Upper lobe of right lung (tissue), 1 donor: ENCODE results near the gene SLC7A6. TPM values are rescaled to one million over a fixed set of nuclear protein-coding genes. Genes with fewer than 3 reads are reported as not detected.

Experiments
- ATAC-seq: fragments of 200-7000 bp; cut with Tn5 transposase; one replicate; pipeline ENCODE4 v1.9.1; 2020; ENCODE audit warnings: mild to moderate bottlenecking, moderate library complexity
- DNase-seq: peaks from one replicate; pipeline ENCODE4 v3.0.0-alpha.2; 2020
- H3K27ac ChIP-seq: fragments of 200-600 bp; one replicate; pipeline ENCODE4 v1.8.0; 2022
- H3K27me3 ChIP-seq: fragments of 200-600 bp; one replicate; pipeline ENCODE4 v1.8.0; 2022; ENCODE audit warnings: mild to moderate bottlenecking
- H3K36me3 ChIP-seq: fragments of 200-600 bp; one replicate; pipeline ENCODE4 v1.8.0; 2022
- H3K4me1 ChIP-seq: fragments of 200-600 bp; one replicate; pipeline ENCODE4 v1.8.0; 2022
- H3K4me3 ChIP-seq: fragments of 200-600 bp; one replicate; pipeline ENCODE4 v1.8.0; 2022; ENCODE audit warnings: mild to moderate bottlenecking
- H3K9me3 ChIP-seq: fragments of 200-600 bp; one replicate; pipeline ENCODE4 v1.8.0; 2022
- CTCF ChIP-seq: fragments of 200-600 bp; IDR thresholded peaks from one replicate; pipeline ENCODE4 v1.8.0; 2022; ENCODE audit warnings: antibody characterized with exemption
- intact Hi-C: fragments of 100-400 bp; cut with DNase I; formaldehyde crosslinking; loops from one replicate; pipeline ENCODE4 v1.11.0; 2022
- total RNA-seq: library from RNA; stranded (reverse); fragmentation: NEBNext Ultra II Directional; extraction: Animal tissue kit (Norgen Biotek cat#: 25700); gene quantifications from one replicate; pipeline ENCODE4 v1.2.1, GENCODE V29; 2021
- donor health status: DM: no; HTN: yes; CAD: no; lungs with severe emphysema.

SLC7A6 gene
- total RNA-seq, 1 donor from 2014 or later, result 61.9 TPM

- Histone ChIP-seq H3K36me3 (peaks cover 22% of the 10 kb centered on the region), H3K4me3 (no peak overlapping the region), H3K4me1 (peaks cover 56% of the 10 kb centered on the region), H3K9me3 (no peaks in the 10 kb centered on the region), H3K27me3 (no peaks in the 10 kb centered on the region), H3K27ac (peak overlapping the region; percentile 51)
- intact Hi-C loops, result no loop called here
- ATAC-seq (no peak), DNase-seq (no peak)
- no peak for TF ChIP-seq CTCF
Measured at GRCh38 chr16:68283346-68283745, 19.0 kb downstream of the SLC7A6 start.

- ATAC-seq (peak; percentile 67), DNase-seq (no peak)
- Histone ChIP-seq H3K4me1 (peaks cover 62% of the 10 kb centered on the region), H3K36me3 (peaks cover 22% of the 10 kb centered on the region), H3K27ac (peak overlapping the region; percentile 51), H3K4me3 (no peak overlapping the region), H3K27me3 (no peaks in the 10 kb centered on the region), H3K9me3 (no peaks in the 10 kb centered on the region)
- intact Hi-C loops, result no loop called here
- no peak for TF ChIP-seq CTCF
Measured at GRCh38 chr16:68283801-68284598, 19.7 kb downstream of the SLC7A6 start.

GRCh38 chr16:68284847-68285246 lies 20.5 kb downstream of the SLC7A6 start:
- peak overlapping the region; percentile 51 for H3K27ac ChIP-seq
- TF ChIP-seq CTCF, result no peak
- intact Hi-C loops, result no loop called here
- ATAC-seq (peak; percentile 48), DNase-seq (no peak)
- peaks cover 22% of the 10 kb centered on the region for H3K36me3 ChIP-seq
- H3K27me3 ChIP-seq, result no peaks in the 10 kb centered on the region
- peaks cover 70% of the 10 kb centered on the region for H3K4me1 ChIP-seq
- no peak overlapping the region for H3K4me3 ChIP-seq
- no peaks in the 10 kb centered on the region for H3K9me3 ChIP-seq

DNA sequence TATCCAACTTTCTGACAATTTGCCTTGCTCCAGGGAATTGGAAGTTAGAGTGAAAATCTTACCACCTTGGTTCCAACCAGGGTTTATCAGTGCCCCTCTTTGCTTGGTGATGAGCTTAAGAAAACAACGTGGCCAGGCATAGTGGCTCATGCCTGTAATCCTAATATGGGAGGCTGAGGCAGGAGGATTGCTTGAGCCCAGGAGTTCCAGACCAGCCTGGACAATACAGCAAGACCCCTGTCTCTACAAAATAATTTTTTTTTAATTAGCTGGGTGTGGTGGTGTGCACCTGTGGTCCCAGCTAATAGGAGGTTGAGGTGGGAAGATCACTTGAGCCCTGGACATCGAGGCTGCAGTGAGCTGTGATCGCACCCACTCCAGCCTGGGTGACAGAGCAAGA lies 21.4 kb downstream of the SLC7A6 start:
- intact Hi-C loops, result no loop called here
- ATAC-seq (no peak), DNase-seq (no peak)
- TF ChIP-seq CTCF, result no peak
- Histone ChIP-seq H3K4me1 (peaks cover 70% of the 10 kb centered on the region), H3K9me3 (no peaks in the 10 kb centered on the region), H3K36me3 (peaks cover 24% of the 10 kb centered on the region), H3K27me3 (no peaks in the 10 kb centered on the region), H3K4me3 (no peak overlapping the region), H3K27ac (peak overlapping the region; percentile 51)

DNA sequence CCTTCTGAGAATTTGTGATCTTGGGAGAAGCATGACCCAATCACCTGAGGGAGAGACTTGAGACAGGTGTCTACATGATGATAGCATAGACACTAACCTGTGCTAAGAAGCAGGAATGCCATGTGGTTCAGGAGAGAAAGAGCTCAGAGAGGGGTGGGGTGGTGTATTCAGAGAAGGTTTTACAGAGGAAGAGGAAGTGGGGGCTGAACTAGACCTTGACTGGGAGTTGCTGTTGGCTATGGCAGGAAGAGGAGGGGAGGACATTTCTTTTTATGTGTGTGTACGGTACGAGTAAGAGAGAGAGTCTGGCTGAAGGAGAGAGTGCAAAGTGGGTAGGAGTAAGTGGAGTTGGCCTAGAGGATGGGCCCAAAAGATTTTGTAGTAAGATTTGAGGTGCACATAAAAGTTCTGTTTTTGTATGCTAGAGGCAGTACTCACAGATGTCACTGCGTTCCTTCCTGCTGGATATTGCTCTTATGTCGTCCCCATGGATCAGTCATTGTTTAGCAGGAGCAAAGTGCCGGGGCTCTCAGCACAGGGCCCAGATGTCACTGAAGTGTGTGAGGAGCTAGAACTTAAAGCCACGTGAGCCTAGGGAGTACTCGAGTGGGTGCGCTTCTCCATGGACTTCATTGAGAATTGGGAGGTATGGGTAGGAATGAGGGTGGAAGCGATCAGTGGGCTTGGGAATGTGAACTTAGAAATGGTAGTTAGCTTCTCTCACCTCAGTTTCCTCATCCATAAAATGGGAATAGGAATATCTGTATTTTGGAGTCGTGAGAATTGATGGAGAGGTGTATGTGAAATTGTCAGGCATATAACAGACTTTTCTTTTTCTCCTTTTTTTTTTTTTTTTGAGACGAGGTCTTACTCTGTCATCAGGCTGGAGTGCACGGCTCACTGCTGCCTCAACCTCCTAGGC lies 22.1 kb downstream of the SLC7A6 start:
- intact Hi-C loops, result no loop called here
- Histone ChIP-seq H3K9me3 (no peaks in the 10 kb centered on the region), H3K27ac (peak overlapping the region; percentile 51), H3K27me3 (no peaks in the 10 kb centered on the region), H3K36me3 (peaks cover 30% of the 10 kb centered on the region), H3K4me3 (no peak overlapping the region), H3K4me1 (peaks cover 70% of the 10 kb centered on the region)
- DNase-seq (no peak), ATAC-seq (peak; percentile 23)
- TF ChIP-seq CTCF, result no peak
